GM18507 (cell line): Measurements from ENCODE around the gene GALNT13.
"Not testable (repeated sequence)": the region's sequence is repeated elsewhere in the genome, so short reads cannot be mapped to it uniquely, and the experiment has no call there.

Source experiments
- DNase-seq: peaks from one replicate; pipeline ENCODE4 v3.0.0; 2011; ENCODE audit warnings: low read depth; ENCODE audit not compliant: insufficient read length; ENCODE audit errors: extremely low spot score
- FAIRE-seq: peaks from 2 replicates; lab custom pipeline; 2011; peaks lifted over from hg19 to GRCh38; lab: Jason Lieb, UNC

GALNT13 gene

GRCh38 chr2:154447727-154448418, 576.2 kb downstream of the GALNT13 start:
- FAIRE-seq: no peak
- DNase-seq: no peak

DNA sequence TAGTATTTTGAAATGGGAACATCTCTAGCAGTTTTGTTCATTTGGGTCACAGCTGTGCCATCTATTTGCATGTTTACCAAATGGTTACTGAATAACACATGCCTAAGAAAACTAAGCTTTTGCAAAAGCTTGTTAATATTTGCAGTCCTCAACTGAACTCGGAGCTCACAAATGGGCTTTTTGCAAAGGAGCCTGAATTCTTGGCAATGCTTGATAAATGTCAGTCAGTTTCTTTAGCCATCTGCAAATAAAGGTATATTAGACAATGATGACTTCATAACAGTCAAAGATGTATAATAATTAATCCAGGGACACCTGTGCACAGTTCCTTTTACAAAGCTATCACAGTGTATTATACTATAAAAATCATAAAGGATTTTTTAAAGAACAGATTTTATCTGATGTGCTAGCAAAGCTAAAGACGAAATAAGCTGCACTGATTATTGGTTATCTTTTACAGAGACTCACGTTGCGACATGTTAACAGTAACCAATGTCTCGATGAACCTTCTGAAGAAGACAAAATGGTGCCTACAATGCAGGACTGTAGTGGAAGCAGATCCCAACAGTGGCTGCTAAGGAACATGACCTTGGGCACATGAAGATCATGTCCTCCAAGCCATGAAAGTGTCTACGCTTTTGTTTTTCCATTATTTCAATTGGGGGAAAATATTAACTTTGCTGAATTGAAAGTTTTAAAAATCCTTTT, 578.4 kb downstream of the GALNT13 start:
- no peak for FAIRE-seq
- DNase-seq: no peak

DNA sequence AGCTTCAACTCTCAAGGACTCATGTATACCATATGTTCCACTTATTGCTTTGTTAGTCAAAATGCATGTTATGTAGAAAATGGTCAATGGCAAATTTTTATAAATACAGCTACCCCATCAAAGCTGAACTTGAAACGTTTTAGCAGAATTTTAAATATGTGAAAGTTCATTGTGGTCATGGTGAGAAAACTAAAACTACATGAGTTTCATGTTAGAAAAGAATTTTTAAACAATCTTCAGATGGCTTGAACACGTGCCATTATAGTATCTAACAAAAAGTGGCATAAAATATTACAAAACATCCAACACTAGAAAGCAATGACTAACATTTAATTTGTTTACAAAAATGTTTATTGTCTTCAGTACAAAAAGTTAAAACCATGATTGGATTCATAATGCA, 580.7 kb downstream of the GALNT13 start:
- DNase-seq (no peak), FAIRE-seq (peak; percentile 9)

DNA sequence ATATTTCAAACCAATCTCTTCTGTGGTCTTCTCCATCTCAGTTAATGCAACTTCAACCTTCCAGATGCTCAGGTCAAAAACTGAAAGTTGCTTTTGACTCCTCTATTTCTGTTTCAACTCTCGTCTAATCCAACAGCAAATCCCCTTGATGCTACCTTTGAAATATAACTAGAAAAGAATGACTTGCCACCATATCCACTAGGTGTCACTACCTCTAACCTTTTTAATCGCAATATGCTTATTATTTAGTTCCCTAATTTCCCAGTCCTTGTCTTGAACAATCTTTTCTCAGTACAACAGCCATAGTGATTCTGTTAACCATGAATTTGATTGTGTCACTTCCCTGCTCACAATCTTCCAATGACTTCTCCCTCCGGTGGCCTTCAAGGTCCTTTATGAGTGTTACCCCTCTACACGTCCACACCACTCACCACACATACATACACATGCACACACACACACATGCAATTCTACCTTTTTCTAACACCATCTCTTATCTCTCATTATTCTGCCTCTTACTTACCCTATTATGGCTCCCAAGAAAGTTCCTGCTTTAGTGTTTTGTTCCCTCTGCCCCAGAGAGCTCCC, 581.3 kb downstream of the GALNT13 start:
- no peak for DNase-seq
- peak; percentile 76 for FAIRE-seq

GRCh38 chr2:154455166-154455565, 583.4 kb downstream of the GALNT13 start:
- DNase-seq (no peak), FAIRE-seq (no peak)

DNA sequence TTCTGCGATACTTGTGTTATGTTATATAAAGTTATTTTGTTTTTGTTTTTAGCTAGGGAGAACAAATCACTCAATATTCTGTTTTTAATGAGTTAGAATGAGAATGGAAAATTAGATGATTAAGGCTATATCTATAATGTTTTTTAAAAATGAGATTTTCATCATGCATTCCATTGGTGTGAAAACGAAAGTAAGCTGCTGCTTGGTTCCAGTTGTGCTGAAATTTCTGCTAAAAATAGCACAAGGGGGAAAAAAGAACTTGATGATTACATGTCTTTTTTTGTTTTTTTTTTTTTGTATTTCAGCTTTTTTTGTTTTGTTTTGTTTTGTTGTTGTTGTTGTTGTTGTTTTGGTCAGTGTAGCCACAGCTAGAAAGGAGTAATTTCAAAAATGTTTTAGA, 584.1 kb downstream of the GALNT13 start:
- DNase-seq (no peak), FAIRE-seq (no peak)

DNA sequence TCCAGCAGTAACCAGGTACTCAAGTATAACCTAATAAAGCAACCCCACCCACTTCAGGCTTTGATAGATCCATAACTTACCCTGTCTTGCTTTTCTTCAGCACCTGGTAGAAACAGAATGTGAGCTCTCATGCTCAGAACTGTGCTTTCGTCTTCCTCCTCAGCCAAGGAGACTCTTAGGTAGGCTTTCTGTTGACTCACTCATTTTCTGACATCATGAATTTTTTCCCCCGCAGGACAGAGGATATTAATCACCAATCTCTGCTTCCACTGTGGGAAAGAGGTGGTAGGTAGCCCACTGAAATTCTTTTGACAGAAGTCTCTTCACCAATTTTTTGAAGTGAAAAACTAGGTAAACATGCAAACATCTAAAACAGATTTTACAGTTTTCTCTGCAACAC, 585.6 kb downstream of the GALNT13 start:
- no peak for FAIRE-seq
- no peak for DNase-seq

- no peak for DNase-seq
- no peak for FAIRE-seq
Measured at GRCh38 chr2:154459286-154459685, 587.6 kb downstream of the GALNT13 start.

- no peak for DNase-seq
Measured at GRCh38 chr2:154462634-154463033, 590.9 kb downstream of the GALNT13 start.

DNA sequence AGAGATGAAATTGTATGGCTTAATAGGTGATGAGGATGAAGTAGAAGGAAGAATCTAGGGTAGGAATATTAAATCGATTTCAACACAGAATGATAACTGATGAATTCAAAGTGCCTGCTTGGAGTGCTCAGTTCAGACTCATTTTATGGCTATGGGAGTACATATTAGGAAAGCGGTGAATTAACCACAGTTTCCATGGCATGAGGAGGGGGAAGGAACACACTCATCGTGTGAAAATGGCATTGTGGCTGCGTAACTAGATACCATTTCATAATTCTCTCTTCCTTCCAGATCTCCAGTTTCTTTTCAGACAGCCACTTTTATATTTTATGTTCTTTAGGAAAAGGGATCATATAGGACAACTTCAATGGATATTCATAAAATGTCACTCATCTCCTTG, 594.5 kb downstream of the GALNT13 start:
- FAIRE-seq (no peak), DNase-seq (no peak)

More at GRCh38 chr2:154462634-154463033, 590.9 kb downstream of the GALNT13 start:
- FAIRE-seq: no peak

DNA sequence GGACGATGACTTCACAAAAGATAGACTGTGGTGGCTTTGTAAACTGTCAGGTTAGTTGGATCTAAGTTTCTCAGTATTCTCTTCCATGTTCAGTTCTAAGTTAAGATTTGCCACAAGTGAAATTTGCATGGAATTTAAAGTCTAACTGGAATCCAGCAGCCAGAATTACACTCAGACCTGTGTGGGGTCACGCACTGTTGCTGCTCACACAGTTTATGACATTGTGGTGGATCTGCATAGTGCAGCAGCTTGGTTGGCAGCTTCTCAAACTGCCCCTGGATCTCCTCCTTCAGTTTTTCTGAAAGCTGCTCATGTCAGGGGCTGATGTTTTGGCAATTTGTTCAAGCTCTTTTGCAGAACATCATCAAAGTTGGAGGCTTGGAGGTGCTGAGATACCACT, 598.7 kb downstream of the GALNT13 start:
- no peak for DNase-seq
- FAIRE-seq: no peak

DNA sequence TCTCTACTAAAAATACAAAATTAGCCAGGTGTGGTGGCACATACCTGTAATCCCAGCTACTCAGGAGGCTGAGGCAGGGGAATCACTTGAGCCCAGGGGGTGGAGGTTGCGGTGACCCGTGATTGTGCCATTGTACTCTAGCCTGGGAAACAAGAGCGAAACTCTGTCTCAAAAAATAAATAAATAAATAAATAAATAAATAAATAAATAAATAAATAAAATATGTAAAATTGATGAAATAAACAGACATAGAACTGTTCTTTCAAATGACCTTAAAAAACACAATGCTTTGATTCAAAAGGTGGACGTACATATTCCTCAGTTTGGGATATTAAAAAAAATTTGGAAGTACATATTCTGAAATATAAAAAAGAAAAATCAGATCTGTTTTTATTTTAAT, 599.8 kb downstream of the GALNT13 start:
- not testable (repeated sequence) for DNase-seq, FAIRE-seq

- DNase-seq (no peak), FAIRE-seq (no peak)
Measured at GRCh38 chr2:154477319-154477718, 605.6 kb downstream of the GALNT13 start.

DNA sequence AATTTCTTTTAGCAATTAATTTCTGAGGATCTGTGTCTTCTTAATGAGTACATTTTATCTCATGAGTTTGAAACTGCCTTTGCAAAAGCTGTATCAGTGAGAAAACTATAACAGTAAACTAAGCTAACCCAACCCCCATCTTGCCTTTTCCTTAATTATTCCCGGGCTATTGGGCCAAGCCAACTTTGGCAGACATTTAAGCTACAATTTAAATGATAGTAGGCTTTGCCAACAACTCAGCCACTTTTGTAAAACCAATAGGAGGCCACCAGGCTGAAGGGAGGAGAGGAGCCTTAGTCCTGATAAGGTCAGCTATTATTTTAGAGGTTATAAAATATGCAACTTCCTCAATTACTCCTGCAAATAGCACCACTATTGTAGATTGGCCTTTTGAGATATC, 608.8 kb downstream of the GALNT13 start:
- no peak for DNase-seq
- FAIRE-seq: no peak

GRCh38 chr2:154481336-154481735, 609.6 kb downstream of the GALNT13 start:
- DNase-seq (no peak), FAIRE-seq (no peak)

DNA sequence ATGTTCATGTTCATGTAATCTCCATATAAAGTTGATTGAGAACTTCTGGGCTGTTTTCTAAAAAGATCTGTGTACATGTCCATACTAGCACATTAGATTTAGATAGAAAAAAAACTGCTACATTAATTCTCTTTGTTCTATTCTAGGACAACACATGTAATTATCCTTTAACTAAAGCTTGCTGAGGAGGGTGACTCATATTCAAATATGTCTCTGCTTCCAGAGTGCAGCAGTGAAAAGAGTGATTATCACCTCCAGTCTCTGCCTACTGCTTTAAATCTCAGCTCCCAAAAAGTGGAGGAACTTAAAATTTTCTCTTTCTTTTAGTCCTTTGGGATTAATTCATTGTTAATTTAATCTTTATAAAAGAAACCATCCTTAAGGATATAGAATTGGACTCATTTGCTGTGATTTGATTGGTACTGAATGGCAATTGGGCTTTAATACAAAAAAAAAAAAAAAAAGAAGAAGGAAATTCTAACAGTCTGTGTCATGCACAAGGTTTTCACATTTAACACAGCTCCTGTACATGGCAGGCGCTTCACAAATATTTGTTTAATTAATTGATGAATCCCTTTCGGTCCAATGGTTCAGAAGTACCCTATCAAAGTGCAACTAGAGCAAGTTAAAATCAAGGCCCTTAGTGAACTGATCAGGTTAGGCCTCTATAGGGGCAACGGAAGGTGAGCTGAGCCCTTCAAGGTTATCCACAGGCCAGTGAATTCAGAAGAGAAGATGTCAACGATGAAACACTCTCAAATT, 612.8 kb downstream of the GALNT13 start:
- DNase-seq (no peak), FAIRE-seq (peak; percentile 15)

DNA sequence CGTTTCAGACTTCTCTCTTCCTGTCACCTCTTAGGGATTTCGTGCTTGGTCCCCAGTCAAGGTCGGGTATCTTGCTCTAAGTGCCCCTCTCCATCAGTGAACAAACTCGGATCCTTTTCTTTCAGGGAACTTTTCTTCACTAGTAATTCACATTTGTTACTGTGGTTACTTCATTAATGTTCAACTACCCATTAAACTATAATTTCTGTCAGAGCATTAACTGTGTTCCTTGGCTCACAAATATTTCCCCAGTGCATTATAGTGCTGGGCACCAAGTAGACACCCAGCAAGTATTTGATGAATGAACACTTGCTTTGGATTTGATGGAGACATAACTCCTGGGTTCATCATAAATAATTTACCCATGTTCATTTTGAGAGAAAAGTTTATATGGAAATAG, 617.1 kb downstream of the GALNT13 start:
- no peak for DNase-seq
- no peak for FAIRE-seq

DNA sequence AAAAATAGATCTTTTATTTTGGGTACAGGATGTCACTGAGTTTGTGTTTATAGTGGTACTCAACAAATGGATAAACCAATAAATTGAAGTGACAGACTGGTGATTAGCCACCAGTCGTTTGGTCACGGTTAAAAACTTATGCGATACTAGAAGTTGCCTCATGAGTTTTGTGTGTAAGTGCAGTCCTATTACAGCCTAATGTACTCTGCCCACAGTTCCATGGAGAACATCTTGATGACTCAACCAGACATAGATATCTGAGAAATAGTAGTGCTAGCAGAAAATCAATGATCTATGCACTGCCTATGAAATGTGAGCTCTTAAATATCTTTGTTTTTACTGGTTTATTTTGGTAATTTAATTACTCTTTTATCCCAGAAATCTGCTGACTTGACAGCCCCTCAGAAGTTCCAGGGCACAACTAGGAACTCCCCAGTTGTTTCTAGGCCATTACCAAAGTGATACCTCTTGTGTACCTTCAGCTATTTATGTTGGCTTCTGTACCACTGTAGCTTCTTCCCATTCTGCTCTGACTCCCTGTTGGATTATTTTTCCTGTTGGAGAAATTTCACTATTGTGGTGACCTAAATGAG, 617.6 kb downstream of the GALNT13 start:
- FAIRE-seq (no peak), DNase-seq (no peak)

DNA sequence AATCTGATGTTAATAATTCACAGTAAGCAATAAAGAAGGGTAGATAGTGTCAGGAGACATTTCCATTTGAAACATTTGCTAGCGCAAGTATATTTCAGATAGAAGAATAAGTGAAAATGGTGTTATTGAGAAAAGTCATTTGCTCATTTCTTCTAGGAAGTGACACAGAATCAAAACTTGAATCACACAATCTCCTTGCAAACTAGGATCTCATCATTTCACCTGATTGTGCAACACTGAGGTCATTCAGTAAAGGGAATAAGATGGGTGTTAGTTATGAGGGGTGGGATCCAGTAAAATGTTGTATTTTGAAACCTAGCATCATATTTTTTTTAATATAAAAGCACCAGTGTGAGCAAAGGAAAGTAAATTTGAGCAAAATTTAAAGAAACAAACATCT, 618.8 kb downstream of the GALNT13 start:
- FAIRE-seq: no peak
- no peak for DNase-seq

GRCh38 chr2:154495455-154495868, 623.7 kb downstream of the GALNT13 start:
- FAIRE-seq: peak; percentile 63

More at GRCh38 chr2:154495455-154495868, 623.7 kb downstream of the GALNT13 start:
- DNase-seq: no peak
